Measurements from ENCODE around the gene SLC25A38.

GRCh38 chr3:39376959-39377634, 6.1 kb upstream of the SLC25A38 start:
- TF ChIP-seq CTCF (conservative IDR thresholded peaks at IDR 0.05 in 1 of 2, IDR thresholded peaks at IDR 0.05 in 1 of 2; ENCODE audit: low read depth in 1 of 2, low read length in 2 of 2): no peak
- TF ChIP-seq EZH2 (IDR thresholded peaks at IDR 0.05; ENCODE audit: low read length, missing control alignments): no peak
